ENCODE data around the gene CACTIN.

DNA sequence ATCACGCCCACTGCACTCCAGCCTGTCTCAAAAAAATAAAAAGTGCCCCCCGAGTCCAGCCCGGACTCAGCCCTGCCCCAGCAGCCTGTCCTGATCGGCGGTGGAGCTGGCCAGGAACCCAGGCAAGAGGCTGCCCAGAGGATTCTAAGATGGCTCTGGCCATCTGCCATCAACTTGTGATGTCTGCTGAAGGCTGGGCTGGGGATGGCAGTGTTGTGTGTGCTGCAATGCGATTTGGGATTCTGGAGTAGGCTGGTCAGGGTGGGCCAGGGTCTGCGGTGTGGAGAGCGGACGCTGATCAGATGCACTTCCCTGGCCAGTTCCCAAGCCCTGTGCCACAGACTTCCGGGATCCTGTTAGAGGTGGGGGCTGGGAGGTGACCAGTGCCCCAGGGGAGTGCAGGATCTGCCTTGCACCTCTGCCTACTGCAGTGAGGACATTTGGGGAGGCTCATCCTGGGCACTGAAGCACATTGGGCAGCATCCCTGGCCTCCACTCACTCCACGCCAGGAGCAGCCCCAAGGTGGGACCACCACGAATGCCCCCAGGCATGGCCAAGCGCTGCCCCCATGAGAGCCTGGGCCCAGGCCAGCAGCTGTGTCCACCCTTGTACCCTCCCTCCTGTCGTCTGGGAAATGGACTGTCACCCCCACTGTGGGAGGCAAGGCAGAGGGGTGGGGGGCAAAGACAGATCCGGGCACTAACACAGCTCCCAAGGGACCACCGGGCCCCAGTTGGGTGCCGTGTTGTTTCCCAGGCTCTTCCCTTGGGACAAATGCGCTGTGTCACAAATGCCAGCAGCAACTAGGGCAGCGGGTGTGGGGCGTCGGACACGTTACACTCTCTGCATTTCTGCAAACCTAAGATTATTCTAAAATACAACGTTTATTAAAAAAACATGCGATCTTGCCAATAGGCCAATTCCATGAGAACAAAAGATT, 16.5 kb downstream of the CACTIN start:
- TF ChIP-seq, protein P1, sequence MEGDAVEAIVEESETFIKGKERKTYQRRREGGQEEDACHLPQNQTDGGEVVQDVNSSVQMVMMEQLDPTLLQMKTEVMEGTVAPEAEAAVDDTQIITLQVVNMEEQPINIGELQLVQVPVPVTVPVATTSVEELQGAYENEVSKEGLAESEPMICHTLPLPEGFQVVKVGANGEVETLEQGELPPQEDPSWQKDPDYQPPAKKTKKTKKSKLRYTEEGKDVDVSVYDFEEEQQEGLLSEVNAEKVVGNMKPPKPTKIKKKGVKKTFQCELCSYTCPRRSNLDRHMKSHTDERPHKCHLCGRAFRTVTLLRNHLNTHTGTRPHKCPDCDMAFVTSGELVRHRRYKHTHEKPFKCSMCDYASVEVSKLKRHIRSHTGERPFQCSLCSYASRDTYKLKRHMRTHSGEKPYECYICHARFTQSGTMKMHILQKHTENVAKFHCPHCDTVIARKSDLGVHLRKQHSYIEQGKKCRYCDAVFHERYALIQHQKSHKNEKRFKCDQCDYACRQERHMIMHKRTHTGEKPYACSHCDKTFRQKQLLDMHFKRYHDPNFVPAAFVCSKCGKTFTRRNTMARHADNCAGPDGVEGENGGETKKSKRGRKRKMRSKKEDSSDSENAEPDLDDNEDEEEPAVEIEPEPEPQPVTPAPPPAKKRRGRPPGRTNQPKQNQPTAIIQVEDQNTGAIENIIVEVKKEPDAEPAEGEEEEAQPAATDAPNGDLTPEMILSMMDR (IDR thresholded peaks at IDR 0.05): no peak
- TF ChIP-seq POLR2A (IDR thresholded peaks at IDR 0.05) (no peak), POLR2AphosphoS5 (IDR thresholded peaks at IDR 0.05) (no peak), EP300 (IDR thresholded peaks at IDR 0.05) (no peak)

Data from sigmoid colon (tissue), 4 donors.